T-helper 1 cell treated with Interleukin-12 subunit alpha and Interleukin-12 subunit beta and Interleukin-4 antibody, amounts not matched to agents 30 ng/mL and 1 ng/mL, for 36 hours (primary cell): ENCODE data around the gene CCDC33. TPM values are rescaled to one million over a fixed set of nuclear protein-coding genes. Genes with fewer than 3 reads are reported as not detected.

Experiments used
- intact Hi-C: fragments of 100-400 bp; cut with micrococcal nuclease; formaldehyde crosslinking; loops from one replicate; pipeline ENCODE4 v1.15.1; 2024
- total RNA-seq: library from RNA; stranded (reverse); gene quantifications from 2 replicates; pipeline ENCODE4 v1.2.3, GENCODE V29; 2022

Gene CCDC33
- total RNA-seq, 1 donor from 2014 or later = not detected

DNA sequence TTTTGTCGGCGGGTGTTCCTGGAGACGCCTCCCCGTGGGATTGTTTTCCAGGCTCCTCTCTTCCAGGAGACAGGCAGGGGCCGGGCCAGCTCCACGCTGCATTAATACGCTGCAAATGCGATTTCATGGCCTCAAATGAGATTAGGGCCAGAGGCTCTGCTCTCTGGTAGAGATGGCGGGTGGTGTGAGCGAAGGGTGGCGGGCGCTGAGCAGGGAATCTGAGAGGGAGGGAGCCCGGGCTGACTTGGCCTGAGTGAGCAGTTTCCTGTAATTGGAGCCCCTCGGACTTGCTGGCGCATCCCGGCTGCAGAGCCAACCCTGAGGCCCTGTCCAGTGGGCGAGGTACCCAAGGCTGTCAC is 7.4 kb upstream of the CCDC33 start:
- intact Hi-C loops = no loop called here

- intact Hi-C loops = no loop called here
These were observed 6.4 kb upstream of the CCDC33 start for GRCh38 chr15:74229686-74230085.

GRCh38 chr15:74231475-74231874 is 4.7 kb upstream of the CCDC33 start:
- intact Hi-C loops = no loop called here

DNA sequence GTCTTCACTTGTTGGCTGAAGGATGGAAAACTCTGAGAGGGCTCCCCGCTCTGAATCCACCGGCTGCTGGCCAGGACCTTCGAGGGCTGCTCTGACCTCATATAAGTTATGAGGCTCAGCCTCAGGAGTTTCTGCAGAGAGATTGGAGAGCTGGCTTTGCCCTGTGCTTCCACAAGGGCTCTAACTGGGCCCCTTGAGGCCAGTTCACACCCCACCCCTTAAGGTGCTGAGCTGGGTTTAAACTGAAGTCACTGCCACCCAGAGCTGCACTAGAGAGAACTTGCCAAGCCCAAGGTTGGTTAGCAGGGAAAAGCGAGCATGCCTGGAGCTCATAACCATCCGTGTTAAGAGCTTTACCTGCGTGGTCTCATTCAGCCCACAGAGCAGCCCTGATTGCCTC is 2.8 kb upstream of the CCDC33 start:
- intact Hi-C loops = no loop called here

DNA sequence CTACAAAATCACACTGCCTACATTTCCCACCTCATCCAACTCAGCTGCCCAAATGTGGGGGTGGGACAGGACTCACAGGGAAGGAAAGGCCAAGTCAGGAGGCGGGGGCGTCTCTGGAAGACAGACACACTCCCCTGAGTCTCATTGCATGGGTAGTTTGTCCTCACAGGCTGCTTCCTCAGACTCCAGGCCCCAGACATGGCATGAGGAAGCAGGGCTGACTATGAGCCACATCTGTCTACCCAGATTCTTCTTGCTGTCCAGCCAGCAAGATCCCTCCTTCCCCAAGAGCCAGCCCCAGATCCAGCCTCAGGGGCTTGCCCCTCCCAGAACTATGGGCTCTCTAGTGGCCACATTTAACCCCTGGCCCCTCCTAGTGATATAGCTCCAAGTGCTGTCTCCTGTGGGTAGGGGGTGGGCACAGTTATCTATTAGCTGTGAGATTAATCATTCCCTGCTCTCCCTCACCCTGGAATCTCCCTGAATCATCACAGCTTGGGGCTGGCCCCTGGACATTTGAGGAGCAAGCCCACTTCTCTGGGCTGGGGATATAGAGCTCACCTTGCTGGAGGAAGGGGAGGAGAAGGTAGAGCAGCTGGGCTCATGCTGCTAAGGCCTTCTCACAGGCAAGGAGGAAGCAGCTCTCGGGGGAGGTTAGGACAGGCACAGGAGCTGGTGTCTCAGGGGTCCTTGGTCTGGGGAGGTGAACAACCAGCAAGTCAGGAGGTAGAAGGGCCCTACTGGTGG is 2.1 kb upstream of the CCDC33 start:
- intact Hi-C loops = no loop called here

- intact Hi-C loops = no loop called here
These were observed 1.6 kb upstream of the CCDC33 start for GRCh38 chr15:74234598-74234875.

DNA sequence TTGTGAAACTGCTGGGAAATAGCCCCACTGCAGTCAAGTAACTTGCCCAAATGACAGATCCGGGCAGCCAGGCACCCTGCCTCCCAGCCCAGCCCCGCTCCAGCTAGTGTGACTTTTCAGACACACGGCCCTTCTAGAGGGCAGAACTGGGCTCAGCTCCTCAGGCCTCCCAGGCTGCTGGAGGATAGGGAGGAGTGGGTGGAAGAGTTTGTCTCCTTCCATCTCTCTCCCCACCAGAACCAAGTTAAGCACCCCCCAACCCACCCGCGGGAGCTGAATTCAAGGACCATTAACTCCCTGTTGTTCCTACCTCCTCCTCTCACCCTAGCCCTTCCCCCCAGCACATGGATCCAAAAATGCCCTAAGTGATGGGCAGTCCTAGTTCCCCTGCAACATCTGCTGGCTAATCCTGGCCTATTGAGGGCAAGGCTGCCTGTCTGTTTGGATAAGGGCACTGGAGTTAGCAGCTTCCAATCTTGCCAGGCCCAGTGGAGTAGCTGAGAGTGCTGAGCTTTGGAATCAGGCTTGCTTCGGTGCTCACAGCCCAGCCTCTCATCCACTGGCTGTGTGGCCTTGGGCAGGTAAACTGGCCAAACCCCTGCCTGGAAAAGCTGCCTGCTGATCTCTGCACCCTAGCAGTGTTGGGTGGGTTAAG is 3.1 kb downstream of the CCDC33 start:
- intact Hi-C loops = no loop called here

DNA sequence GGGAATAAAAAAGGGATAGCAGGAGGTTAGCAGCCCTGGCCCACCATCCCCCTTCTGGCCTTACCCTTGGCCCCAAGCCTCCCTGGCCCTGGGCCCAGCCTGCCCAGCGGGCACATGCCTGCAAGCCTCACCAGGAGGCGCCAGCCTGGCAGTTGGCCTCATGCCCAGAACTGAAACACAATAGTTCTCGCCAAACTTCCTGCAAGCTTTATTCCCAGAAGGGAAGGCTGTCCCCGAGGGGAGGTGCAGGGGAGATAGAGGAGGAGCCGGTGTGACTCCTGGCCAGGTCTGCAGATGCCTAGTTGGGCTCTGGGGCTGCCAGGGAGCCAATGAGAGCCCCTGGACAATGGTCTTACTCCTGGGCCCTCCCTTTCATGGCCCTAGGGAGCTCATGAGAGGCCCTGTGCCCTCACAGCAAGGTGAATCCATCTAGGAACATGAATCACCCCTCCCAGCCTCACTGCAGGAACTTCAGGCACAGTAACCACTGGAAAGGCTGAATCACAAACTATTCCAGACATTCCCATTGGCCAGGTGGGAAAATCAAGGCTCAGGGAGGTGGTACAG is 4.0 kb downstream of the CCDC33 start:
- intact Hi-C loops = no loop called here

DNA sequence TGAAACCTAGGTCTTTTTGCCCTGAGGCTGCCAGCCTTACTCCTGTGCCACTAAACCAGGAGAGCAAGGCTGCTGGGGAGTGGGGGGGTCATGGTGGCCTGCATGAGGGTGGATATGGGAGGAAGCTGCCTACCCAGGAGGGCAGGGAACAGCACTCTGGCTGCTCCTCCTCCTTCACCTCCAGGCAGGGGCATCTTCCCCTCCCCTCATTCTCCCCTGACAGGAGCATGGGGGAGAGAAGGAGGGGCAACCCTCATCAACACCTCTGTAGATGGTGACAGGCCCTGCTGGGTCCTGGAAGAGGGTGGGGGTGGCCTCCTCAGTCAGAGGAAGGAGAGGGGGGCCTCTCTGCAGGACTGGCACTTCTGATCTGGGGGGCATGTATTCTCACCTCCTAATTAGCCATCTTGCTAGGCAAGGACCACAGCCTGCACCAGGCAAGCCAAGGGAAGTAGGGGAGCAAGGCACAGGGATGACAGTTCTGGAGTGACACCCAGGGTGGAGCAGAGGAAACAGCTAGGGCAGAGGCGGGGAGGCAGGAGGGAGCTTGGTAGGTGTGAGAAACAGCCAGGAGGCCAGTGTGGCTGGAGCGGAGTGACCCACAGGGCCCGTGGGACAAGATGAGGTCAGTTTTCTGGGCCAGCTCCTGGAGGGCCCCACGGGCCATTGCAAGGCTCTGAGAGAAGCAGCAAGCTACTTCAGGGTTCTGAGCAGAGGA is 4.9 kb downstream of the CCDC33 start:
- intact Hi-C loops = no loop called here

GRCh38 chr15:74242441-74243185 is 6.5 kb downstream of the CCDC33 start:
- intact Hi-C loops = no loop called here

DNA sequence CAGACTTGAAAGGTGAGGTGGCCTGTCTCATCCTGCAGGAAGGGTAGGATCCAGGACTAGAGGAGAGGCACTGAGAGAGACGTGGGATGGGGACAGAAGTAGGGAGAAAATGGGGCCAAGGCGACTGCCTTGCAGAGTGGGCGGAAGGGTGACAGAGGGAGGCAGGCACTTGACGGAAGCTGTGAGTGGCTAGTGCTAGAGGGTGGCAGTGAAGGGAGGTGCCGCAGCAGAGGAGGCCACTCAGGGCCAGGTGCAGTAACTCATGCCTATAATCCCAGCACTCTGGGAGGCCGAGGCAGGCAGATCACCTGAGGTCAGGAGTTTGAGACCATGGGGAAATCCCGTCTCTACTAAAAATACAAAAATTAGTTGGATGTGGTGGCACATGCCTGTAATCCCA is 7.3 kb downstream of the CCDC33 start:
- intact Hi-C loops = no loop called here

DNA sequence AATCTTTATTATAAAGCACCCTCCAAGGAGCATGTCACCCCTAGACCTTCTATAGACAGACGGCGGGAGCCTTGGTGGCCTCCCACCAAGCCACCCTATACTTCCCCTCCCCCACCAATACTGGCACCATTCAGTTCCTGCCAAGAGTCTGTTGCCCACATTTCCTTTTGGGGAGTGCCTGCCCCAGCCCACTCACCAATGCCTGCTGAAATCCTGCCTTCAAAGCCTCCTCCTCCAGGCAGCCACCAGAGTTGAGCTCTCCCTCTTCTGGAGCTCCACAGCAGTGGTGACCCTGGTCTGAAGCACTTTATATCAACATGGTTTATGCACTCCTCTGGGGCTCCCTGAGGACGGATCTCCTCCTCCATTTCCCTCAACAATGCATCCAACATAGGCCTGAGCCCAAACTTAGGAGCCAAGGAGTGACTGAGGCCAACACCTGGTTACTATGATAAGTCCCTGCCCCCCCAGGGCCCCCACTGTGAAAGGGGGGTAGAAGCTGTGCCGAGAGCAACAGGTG is 8.8 kb downstream of the CCDC33 start:
- intact Hi-C loops = no loop called here

GRCh38 chr15:74245342-74245931 is 9.3 kb downstream of the CCDC33 start:
- intact Hi-C loops = no loop called here

DNA sequence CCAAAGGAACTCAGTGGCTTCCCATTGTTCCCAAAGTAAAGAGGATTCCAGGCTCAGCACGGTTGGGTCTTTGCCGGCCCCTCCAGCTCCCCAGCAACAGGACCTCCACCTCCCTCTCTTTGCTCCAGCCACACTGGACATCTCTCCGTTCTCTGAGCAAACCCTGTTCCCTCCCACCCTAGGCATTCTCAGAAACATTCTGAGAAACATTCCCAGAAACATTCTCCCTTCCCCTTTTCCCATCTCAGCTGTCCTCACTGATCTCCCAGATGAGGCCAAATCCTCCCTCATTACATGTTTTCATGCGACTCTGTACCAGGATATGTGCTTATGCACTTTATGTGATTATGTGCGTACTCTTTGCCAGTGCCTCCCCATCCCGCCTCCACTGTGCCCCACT is 14.1 kb downstream of the CCDC33 start:
- intact Hi-C loops = no loop called here

- intact Hi-C loops = no loop called here
These were observed 15.1 kb downstream of the CCDC33 start for GRCh38 chr15:74251131-74251811.

DNA sequence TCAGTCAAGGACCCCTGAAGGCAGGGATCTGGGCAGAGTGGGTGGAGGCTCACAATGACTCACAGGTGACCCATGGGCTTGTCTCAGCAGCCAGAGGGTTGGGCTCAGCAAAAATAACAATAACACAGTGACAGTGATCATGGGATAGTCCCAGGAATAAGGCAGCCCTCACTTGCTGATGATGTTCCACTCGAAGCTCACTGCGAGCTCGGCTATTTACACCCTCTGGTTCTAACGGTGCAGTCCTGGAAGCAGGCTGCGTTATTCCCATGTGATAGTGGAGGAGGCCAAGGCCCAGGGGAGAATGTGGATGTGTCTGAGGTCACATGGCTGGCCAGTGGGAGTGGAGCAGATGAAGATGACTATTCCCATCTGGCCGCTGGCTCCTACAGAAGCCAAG is 16.2 kb downstream of the CCDC33 start:
- intact Hi-C loops = no loop called here

- intact Hi-C loops = no loop called here
These were observed 16.6 kb downstream of the CCDC33 start for GRCh38 chr15:74252721-74253120.

- intact Hi-C loops = no loop called here
These were observed 17.2 kb downstream of the CCDC33 start for GRCh38 chr15:74253211-74253921.

- intact Hi-C loops = no loop called here
These were observed 21.0 kb downstream of the CCDC33 start for GRCh38 chr15:74257105-74257504.

- intact Hi-C loops = no loop called here
These were observed 21.5 kb downstream of the CCDC33 start for GRCh38 chr15:74257623-74258022.
